IMR-90 (cell line): Measurements from ENCODE around the gene LRRTM3. TPM values are rescaled to one million over a fixed set of nuclear protein-coding genes. Genes with fewer than 3 reads are reported as not detected.

Experiments
- ATAC-seq: fragments of 200-7000 bp; cut with Tn5 transposase; 2 replicates; pipeline ENCODE4 v1.9.1; 2020; ENCODE audit warnings: low read depth, mild to moderate bottlenecking, moderate library complexity
- BruUV-seq: library from RNA; stranded (reverse); fragments of 400-500 nt; replicated peaks from 2 replicates; lab custom pipeline; 2021; lab: Mats Ljungman, UMichigan
- CTCF ChIA-PET: fragments of 300-600 bp; formaldehyde crosslinking; extraction: SDS; loops from one replicate; lab custom pipeline; 2021; ENCODE audit warnings: antibody characterized with exemption; lab: Yijun Ruan, JAX
- POLR2A ChIA-PET: fragments of 300-600 bp; sonication (Branson Sonifier 250); formaldehyde crosslinking; loops from one replicate; lab custom pipeline; 2022; ENCODE audit warnings: antibody characterized with exemption; ENCODE audit not compliant: unreplicated experiment; lab: Charles Lee
- DNase-seq: peaks from one replicate; pipeline ENCODE4 v3.0.0; 2013
- H2AFZ ChIP-seq: replicated peaks from 2 replicates; pipeline ENCODE3; 2013; ENCODE audit warnings: low read length, mild to moderate bottlenecking; ENCODE audit not compliant: poor library complexity
- H2AK5ac ChIP-seq: 2 replicates; pipeline ENCODE4 v1.6.1; 2013; ENCODE audit warnings: low read depth, low read length, inconsistent platforms
- H2AK9ac ChIP-seq: replicated peaks from 2 replicates; pipeline ENCODE3; 2013; ENCODE audit warnings: mild to moderate bottlenecking, low read depth, low read length, moderate library complexity; ENCODE audit not compliant: poor library complexity
- H2BK120ac ChIP-seq: 2 replicates; pipeline ENCODE4 v1.6.1; 2013; ENCODE audit warnings: low read depth, low read length, inconsistent platforms
- H2BK15ac ChIP-seq: 3 replicates; pipeline ENCODE4 v1.6.1; 2013; ENCODE audit warnings: low read depth, low read length, inconsistent platforms
- H2BK20ac ChIP-seq: 2 replicates; pipeline ENCODE4 v1.6.1; 2013; ENCODE audit warnings: low read depth, mild to moderate bottlenecking, inconsistent platforms, low read length, moderate library complexity
- H2BK5ac ChIP-seq: 2 replicates; pipeline ENCODE4 v1.6.1; 2013; ENCODE audit warnings: mild to moderate bottlenecking, low read depth, low read length, inconsistent platforms; ENCODE audit not compliant: poor library complexity, severe bottlenecking
- H3K14ac ChIP-seq: replicated peaks from 2 replicates; pipeline ENCODE4 v1.6.1; 2013; ENCODE audit warnings: low read depth, low read length, inconsistent platforms
- H3K18ac ChIP-seq: 2 replicates; pipeline ENCODE4 v1.6.1; 2013; ENCODE audit warnings: low read depth, low read length, control low read depth
- H3K23ac ChIP-seq: 2 replicates; pipeline ENCODE4 v1.6.1; 2013; ENCODE audit warnings: low read depth, low read length, inconsistent platforms
- H3K27ac ChIP-seq: 2 replicates; pipeline ENCODE4 v1.5.1; 2013; ENCODE audit warnings: mild to moderate bottlenecking, control low read depth, low read length; ENCODE audit not compliant: insufficient read depth
- H3K27me3 ChIP-seq: 2 replicates; pipeline ENCODE4 v1.6.1; 2013; ENCODE audit warnings: low read length; ENCODE audit not compliant: control insufficient read depth, insufficient read depth
- H3K36me3 ChIP-seq: 2 replicates; pipeline ENCODE4 v1.6.1; 2013; ENCODE audit warnings: low read length, mixed read lengths; ENCODE audit not compliant: control insufficient read depth, insufficient read depth
- H3K4ac ChIP-seq: 2 replicates; pipeline ENCODE4 v1.6.1; 2013; ENCODE audit warnings: low read depth, low read length, inconsistent platforms
- H3K4me1 ChIP-seq: 2 replicates; pipeline ENCODE4 v1.6.1; 2013; ENCODE audit warnings: low read length, mixed read lengths; ENCODE audit not compliant: control insufficient read depth, insufficient read depth
- H3K4me2 ChIP-seq: 2 replicates; pipeline ENCODE4 v1.6.1; 2013; ENCODE audit warnings: low read depth, mild to moderate bottlenecking, control low read depth, low read length, moderate library complexity
- H3K4me3 ChIP-seq: 2 replicates; pipeline ENCODE4 v1.5.1; 2013; ENCODE audit warnings: low read depth, mild to moderate bottlenecking, control low read depth, low read length, moderate library complexity; ENCODE audit not compliant: insufficient read depth
- H3K56ac ChIP-seq: 2 replicates; pipeline ENCODE4 v1.6.1; 2013; ENCODE audit warnings: low read length, inconsistent platforms; ENCODE audit not compliant: insufficient read depth; ENCODE audit errors: extremely low read depth
- H3K79me1 ChIP-seq, 2 experiments: 2 replicates each; pipeline ENCODE4 v1.6.1; 2013; ENCODE audit warnings: low read length in 2 of 2, inconsistent platforms in 1 of 2, low read depth in 1 of 2
- H3K9ac ChIP-seq: 2 replicates; pipeline ENCODE4 v1.6.1; 2013; ENCODE audit warnings: low read depth, low read length, control low read depth
- H3K9me1 ChIP-seq: 2 replicates; pipeline ENCODE4 v1.6.1; 2013; ENCODE audit warnings: low read length, inconsistent platforms; ENCODE audit not compliant: insufficient read depth
- H3K9me3 ChIP-seq: 2 replicates; pipeline ENCODE4 v1.6.1; 2013; ENCODE audit warnings: low read length; ENCODE audit not compliant: control insufficient read depth, insufficient read depth
- H4K20me1 ChIP-seq: 2 replicates; pipeline ENCODE4 v1.6.1; 2013; ENCODE audit warnings: low read length, inconsistent platforms; ENCODE audit not compliant: insufficient read depth
- H4K5ac ChIP-seq: 2 replicates; pipeline ENCODE4 v1.6.1; 2013; ENCODE audit warnings: mild to moderate bottlenecking, low read depth, low read length, control low read depth
- H4K8ac ChIP-seq, 2 experiments: 2 replicates each; pipeline ENCODE4 v1.6.1; 2013; ENCODE audit warnings: low read depth in 2 of 2, low read length in 2 of 2, control low read depth in 1 of 2, inconsistent platforms in 1 of 2
- H4K91ac ChIP-seq: 2 replicates; pipeline ENCODE4 v1.6.1; 2013; ENCODE audit warnings: low read depth, low read length, inconsistent platforms; ENCODE audit not compliant: insufficient read depth
- BHLHE40 ChIP-seq: fragments of 150-350 bp; IDR thresholded peaks from 2 replicates; pipeline ENCODE4 v1.6.1; 2016; ENCODE audit warnings: mild to moderate bottlenecking, low read depth, low read length
- CEBPB ChIP-seq: IDR thresholded peaks from 2 replicates; pipeline ENCODE4 v1.6.1; 2012; ENCODE audit warnings: low read depth, low read length, improper control_type of control experiment
- CHD1 ChIP-seq: IDR thresholded peaks from 2 replicates; pipeline ENCODE4 v1.6.1; 2012; ENCODE audit warnings: low read depth, low read length, improper control_type of control experiment
- CTCF ChIP-seq: conservative IDR thresholded peaks from 2 replicates; pipeline ENCODE4 v1.5.1; 2012; ENCODE audit warnings: mild to moderate bottlenecking, low read depth, low read length, improper control_type of control experiment
- ELK1 ChIP-seq: fragments of 150-350 bp; IDR thresholded peaks from 2 replicates; pipeline ENCODE4 v1.6.1; 2016; ENCODE audit warnings: low read depth, mild to moderate bottlenecking, low read length, moderate library complexity, borderline replicate concordance
- FOS ChIP-seq: fragments of 150-350 bp; IDR thresholded peaks from 2 replicates; pipeline ENCODE4 v1.6.1; 2016; ENCODE audit warnings: low read depth, low read length
- MAFK ChIP-seq: IDR thresholded peaks from 2 replicates; pipeline ENCODE4 v1.6.1; 2012; ENCODE audit warnings: low read depth, low read length, improper control_type of control experiment
- MAZ ChIP-seq: IDR thresholded peaks from 2 replicates; pipeline ENCODE4 v1.6.1; 2012; ENCODE audit warnings: low read depth, mild to moderate bottlenecking, low read length, improper control_type of control experiment, moderate library complexity, borderline replicate concordance
- MXI1 ChIP-seq: IDR thresholded peaks from 2 replicates; pipeline ENCODE4 v1.6.1; 2012; ENCODE audit warnings: low read depth, mild to moderate bottlenecking, low read length, moderate library complexity, borderline replicate concordance
- NFE2L2 ChIP-seq: fragments of 150-350 bp; IDR thresholded peaks from 2 replicates; pipeline ENCODE4 v1.6.1; 2016; ENCODE audit warnings: low read depth, mild to moderate bottlenecking, low read length
- POLR2A ChIP-seq: IDR thresholded peaks from 2 replicates; pipeline ENCODE4 v1.6.1; 2012; ENCODE audit warnings: mild to moderate bottlenecking, low read depth, low read length
- RAD21 ChIP-seq: IDR thresholded peaks from 2 replicates; pipeline ENCODE4 v1.6.1; 2012; ENCODE audit warnings: low read length, improper control_type of control experiment
- RCOR1 ChIP-seq: IDR thresholded peaks from 2 replicates; pipeline ENCODE4 v1.6.1; 2012; ENCODE audit warnings: mild to moderate bottlenecking, low read length, improper control_type of control experiment; ENCODE audit not compliant: insufficient replicate concordance
- RFX5 ChIP-seq: IDR thresholded peaks from 2 replicates; pipeline ENCODE4 v1.8.0; 2012; ENCODE audit warnings: low read depth, mild to moderate bottlenecking, low read length, moderate library complexity
- SMC3 ChIP-seq: fragments of 150-350 bp; IDR thresholded peaks from 2 replicates; pipeline ENCODE4 v1.6.1; 2016; ENCODE audit warnings: low read depth, mild to moderate bottlenecking, antibody characterized with exemption, low read length, moderate library complexity
- USF2 ChIP-seq: fragments of 150-350 bp; IDR thresholded peaks from 2 replicates; pipeline ENCODE4 v1.6.1; 2017; ENCODE audit warnings: mild to moderate bottlenecking, antibody characterized with exemption, low read length, low read depth
- WGBS, 2 experiments: methylation state at CpG; one replicate each; pipeline versions ENCODE4 v1.1.5 to v1.1.7; 2013; ENCODE audit warnings: missing lambda C conversion rate in 2 of 2; ENCODE audit not compliant: insufficient read length in 1 of 2; ENCODE audit errors: extremely low coverage in 2 of 2; 5-methylcytosine and 5-hydroxymethylcytosine counted together
- dilution Hi-C: fragments of 300-500 bp; cut with HindIII; formaldehyde crosslinking; loops from one replicate; pipeline ENCODE4 v1.14.3; 2018; ENCODE audit warnings: low sequenced_read_pairs; ENCODE audit not compliant: unreplicated experiment
- in situ Hi-C: fragments of 300-500 bp; cut with MboI; formaldehyde crosslinking; loops from 3 replicates; pipeline ENCODE4 v1.14.3; 2019; ENCODE audit warnings: low sequenced_read_pairs, inconsistent platforms, mixed read lengths
- intact Hi-C: fragments of 100-400 bp; cut with micrococcal nuclease; formaldehyde crosslinking; loops from 2 replicates; pipeline ENCODE4 v1.10.0; 2022
- polyA plus RNA-seq, 3 experiments: library from polyadenylated mRNA; depleted of rRNA; stranded (reverse); fragments of >200 nt; gene quantifications; 2 replicates each; pipeline ENCODE4 v1.2.3, GENCODE V29; 2012; ENCODE audit warnings: low replicate concordance in 1 of 3
- total RNA-seq: library from RNA; depleted of rRNA; stranded (reverse); fragments of >200 nt; gene quantifications from 2 replicates; pipeline ENCODE4 v1.2.3, GENCODE V29; 2012

LRRTM3 gene
- total and polyA plus RNA-seq, 2 of the 4 experiments (the other 2 are of a cell fraction), result under 0.01 TPM; not detected in 1

- in situ Hi-C loops (loop anchor here (25.0 kb wide), 1 partner anchor 583 kb away; no protein-coding TSS in a partner anchor), intact Hi-C loops (no loop called here), dilution Hi-C loops (no loop called here)
- no peak overlapping the region for H3K14ac ChIP-seq
- no peaks in the 10 kb centered on the region for H3K9me3 ChIP-seq
- POLR2A ChIA-PET, result no interaction called here
- H3K18ac ChIP-seq, result no peak overlapping the region
- no peaks in the 10 kb centered on the region for H3K9me1 ChIP-seq
- BruUV-seq, result no TSS peak
- no peak overlapping the region for H2BK15ac ChIP-seq
- TF ChIP-seq NFE2L2, result no peak
- no peak for TF ChIP-seq FOS
- no peak for TF ChIP-seq RCOR1
- no peak for TF ChIP-seq CTCF
- TF ChIP-seq CEBPB, result no peak
- no peak for TF ChIP-seq SMC3
- no peak for TF ChIP-seq ELK1
- no peak for TF ChIP-seq RFX5
- TF ChIP-seq USF2, result no peak
- TF ChIP-seq MXI1, result no peak
- TF ChIP-seq BHLHE40, result no peak
- no peak for TF ChIP-seq POLR2A
- TF ChIP-seq RAD21, result no peak
- TF ChIP-seq MAFK, result no peak
- no peak for TF ChIP-seq CHD1
- no peak for TF ChIP-seq MAZ
- DNase-seq (no peak), ATAC-seq (no peak)
- H2BK5ac ChIP-seq, result no peak overlapping the region
- H3K9ac ChIP-seq, result no peak overlapping the region
- H3K27me3 ChIP-seq, result peaks cover 14% of the 10 kb centered on the region
- no peak overlapping the region for H3K23ac ChIP-seq
- H3K4me3 ChIP-seq, result no peak overlapping the region
- CTCF ChIA-PET, result interaction anchor here (1.0 kb wide), 1 partner anchor 13 kb away, joined by 3 read pairs; no protein-coding TSS in a partner anchor
- H4K5ac ChIP-seq, result no peak overlapping the region
- H2BK120ac ChIP-seq, result no peak overlapping the region
- no peaks in the 10 kb centered on the region for H3K36me3 ChIP-seq
- no peaks in the 10 kb centered on the region for H3K4me1 ChIP-seq
- no peaks in the 10 kb centered on the region for H4K20me1 ChIP-seq
- no peak overlapping the region for H4K91ac ChIP-seq
- H4K8ac ChIP-seq, result no peak overlapping the region
- no peaks in the 10 kb centered on the region for H3K79me1 ChIP-seq
- WGBS, 2 experiments, result no CpG with 5 or more reads among the region's 5 CpGs
- no peak overlapping the region for H3K27ac ChIP-seq
- H2BK20ac ChIP-seq, result no peak overlapping the region
- no peak overlapping the region for H3K4ac ChIP-seq
- H2AFZ ChIP-seq, result no peak overlapping the region
- no peak overlapping the region for H3K56ac ChIP-seq
- no peak overlapping the region for H2AK9ac ChIP-seq
- H3K4me2 ChIP-seq, result no peak overlapping the region
- H2AK5ac ChIP-seq, result no peak overlapping the region
These were observed 3.5 kb downstream of the LRRTM3 start for GRCh38 chr10:66929375-66929774.
